CMK (cell line): Measurements from ENCODE around the gene TRNT1.

ENCODE experiments used
- DNase-seq: peaks from one replicate; pipeline ENCODE4 v3.0.0-alpha.2; 2010; ENCODE audit warnings: low read depth

Gene TRNT1

GRCh38 chr3:3126477-3127431 is at the start of gene TRNT1:
TSS of gene TRNT1 (plus strand) at chr3:3126940. CDS start at chr3:3129041, 2,101 bp downstream.
- peak; percentile 79 for DNase-seq

- no peak for DNase-seq
These were observed 46.4 kb upstream of the TRNT1 start for GRCh38 chr3:3080309-3080708.

- no peak for DNase-seq
These were observed 45.1 kb upstream of the TRNT1 start for GRCh38 chr3:3081381-3082233.

GRCh38 chr3:3082234-3082924 is 44.4 kb upstream of the TRNT1 start:
- no peak for DNase-seq

GRCh38 chr3:3084890-3085289 is 41.9 kb upstream of the TRNT1 start:
- DNase-seq, result no peak

GRCh38 chr3:3085782-3086181 is 41.0 kb upstream of the TRNT1 start:
- DNase-seq, result no peak

GRCh38 chr3:3086239-3086638 is 40.5 kb upstream of the TRNT1 start:
- DNase-seq, result no peak

GRCh38 chr3:3087279-3087678 is 39.5 kb upstream of the TRNT1 start:
- DNase-seq, result no peak

- no peak for DNase-seq
These were observed 38.8 kb upstream of the TRNT1 start for GRCh38 chr3:3087716-3088465.

GRCh38 chr3:3089017-3089416 is 37.7 kb upstream of the TRNT1 start:
- no peak for DNase-seq

GRCh38 chr3:3097958-3098357 is 28.8 kb upstream of the TRNT1 start:
- DNase-seq, result no peak

GRCh38 chr3:3101660-3102458 is 24.9 kb upstream of the TRNT1 start:
- no peak for DNase-seq

GRCh38 chr3:3102751-3103150 is 24.0 kb upstream of the TRNT1 start:
- DNase-seq, result no peak

GRCh38 chr3:3105246-3105645 is 21.5 kb upstream of the TRNT1 start:
- DNase-seq, result no peak

GRCh38 chr3:3105815-3106214 is 20.9 kb upstream of the TRNT1 start:
- DNase-seq, result no peak

- DNase-seq, result no peak
These were observed 19.6 kb upstream of the TRNT1 start for GRCh38 chr3:3107181-3107580.

- no peak for DNase-seq
These were observed 18.9 kb upstream of the TRNT1 start for GRCh38 chr3:3107858-3108257.

GRCh38 chr3:3109407-3110298 is 17.1 kb upstream of the TRNT1 start:
- no peak for DNase-seq

- DNase-seq, result no peak
These were observed 16.5 kb upstream of the TRNT1 start, which contains the start of gene IL5RA for GRCh38 chr3:3110299-3110630. TSS of gene IL5RA (minus strand) at chr3:3110374. CDS start at chr3:3104984, 5,390 bp downstream.
